ENCODE data around the gene NR5A1.

Gene NR5A1

DNA sequence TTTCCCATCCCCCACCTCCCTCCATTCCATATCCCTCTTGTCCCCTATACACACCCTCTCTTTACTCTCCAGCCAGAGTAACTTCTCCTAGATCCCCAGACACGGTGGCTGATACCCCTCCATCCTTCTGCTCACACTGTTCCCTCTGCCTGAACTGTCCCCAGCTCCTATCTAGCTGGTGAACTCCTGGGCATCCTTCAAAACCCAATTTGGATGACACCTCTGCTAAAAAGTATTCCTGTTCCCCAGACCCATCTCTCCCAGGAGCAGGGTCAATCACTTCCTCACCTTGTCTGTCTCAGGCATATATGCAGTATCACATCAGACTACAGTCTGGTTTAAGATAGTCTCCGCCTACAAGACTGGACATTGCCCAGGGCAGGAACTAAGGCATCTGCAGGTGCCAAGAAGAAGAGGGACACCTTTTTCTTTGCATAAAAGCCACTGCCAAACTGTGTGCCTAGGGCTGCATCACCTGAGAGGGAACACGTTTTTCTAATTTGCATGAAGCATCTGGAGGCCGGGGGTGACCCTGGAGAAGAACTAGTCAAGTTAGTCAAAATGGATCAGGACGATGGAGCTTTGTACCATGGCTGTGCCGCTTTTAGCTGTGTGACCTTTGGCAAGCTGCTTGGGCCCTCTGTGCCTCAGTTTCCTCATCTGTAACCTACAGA, 27.1 kb downstream of the NR5A1 start:
- DNase-seq = no peak

DNA sequence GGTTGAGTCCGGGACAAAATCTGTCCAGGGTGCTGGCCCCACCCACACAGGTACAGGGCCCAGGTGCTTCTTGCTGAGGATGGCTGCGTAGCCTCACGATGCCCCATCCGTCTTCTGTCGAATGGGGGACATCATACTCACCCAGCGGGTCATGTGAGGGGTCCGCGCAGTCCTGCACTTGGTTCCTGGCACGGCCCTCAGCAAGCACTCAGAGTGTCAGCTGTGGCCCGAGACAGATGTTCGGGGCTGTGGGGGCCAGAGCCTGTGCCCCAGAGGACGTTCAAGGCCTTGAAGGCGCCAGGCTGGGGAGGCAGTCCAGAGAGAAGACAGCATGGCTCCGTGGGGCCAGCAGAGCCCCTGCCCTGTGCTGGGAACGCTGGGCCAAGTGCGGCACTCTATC, 27.8 kb downstream of the NR5A1 start:
- no peak for DNase-seq

DNA sequence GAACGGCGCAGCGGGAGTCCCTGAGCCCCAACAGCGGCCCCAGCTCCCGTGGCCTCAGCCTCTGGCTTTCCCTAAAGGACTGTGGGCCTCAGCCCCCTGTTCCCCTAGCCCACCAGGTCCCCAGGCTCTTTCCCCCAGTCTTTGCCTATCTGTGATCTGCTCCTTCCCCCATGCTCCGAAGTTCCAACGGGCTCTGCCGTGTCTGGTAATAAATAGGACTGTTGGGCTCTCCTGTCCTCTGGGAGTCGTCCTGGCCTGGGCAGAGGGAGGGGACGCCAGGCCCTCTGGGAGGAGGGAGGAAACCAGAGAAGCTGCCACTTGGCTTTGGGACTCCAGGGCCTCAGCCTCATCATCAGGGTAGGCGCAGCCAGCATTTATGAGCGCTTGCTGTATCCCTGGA, 28.8 kb downstream of the NR5A1 start:
- no peak for DNase-seq

DNA sequence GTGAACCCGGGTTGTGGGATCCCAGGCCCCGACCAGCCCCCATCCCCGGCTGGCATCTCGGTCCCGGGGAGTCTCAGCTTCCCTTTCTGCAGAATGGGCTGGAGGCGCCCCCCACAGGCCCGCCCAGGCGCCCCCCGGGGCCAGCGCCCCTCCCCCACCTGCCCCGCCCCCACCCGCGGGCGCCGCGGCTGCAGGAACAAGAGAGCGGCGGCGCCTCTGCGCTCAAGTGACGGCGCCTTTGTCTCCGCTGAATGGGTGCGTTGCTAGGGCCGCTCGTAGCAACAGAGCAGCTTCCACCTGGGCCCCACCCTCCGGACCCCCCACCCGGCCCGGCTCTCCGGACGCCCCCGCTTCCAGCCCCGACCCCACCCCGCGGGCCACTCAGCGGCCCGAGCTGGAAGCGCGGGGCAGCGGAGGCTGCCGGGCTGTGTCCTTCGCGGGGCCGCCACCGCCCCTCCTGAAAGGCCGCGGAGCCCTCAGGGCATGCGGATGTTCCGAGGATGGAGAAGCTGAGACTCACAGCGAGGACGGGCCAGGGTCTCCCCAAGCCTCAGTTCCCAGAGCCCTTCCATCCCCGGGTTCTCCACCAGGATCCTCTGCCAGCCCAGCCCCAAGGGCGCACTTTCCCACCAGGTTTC, 29.4 kb downstream of the NR5A1 start:
- DNase-seq = no peak

DNA sequence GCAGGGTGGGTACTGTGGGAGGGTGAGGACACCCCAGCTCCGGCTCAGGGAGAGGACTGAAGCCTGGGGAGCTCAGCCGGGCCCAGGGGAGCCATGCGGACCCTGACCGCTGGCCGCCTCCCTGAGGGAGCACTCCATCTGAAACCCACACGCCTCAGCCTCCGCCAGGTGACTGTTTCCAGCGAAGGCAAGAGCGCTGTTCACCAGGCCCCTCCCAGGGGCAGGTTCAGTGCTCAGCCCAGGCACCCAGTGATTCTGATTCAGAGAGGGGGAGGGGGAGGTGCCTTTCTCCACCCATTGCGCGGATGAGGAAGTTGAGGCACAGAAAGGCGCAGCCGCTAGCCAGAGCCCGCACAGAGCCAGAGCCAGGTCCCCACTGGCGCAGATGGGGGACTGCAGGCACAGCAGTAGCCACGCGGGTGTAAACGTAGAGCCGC, 30.0 kb downstream of the NR5A1 start:
- no peak for DNase-seq

DNA sequence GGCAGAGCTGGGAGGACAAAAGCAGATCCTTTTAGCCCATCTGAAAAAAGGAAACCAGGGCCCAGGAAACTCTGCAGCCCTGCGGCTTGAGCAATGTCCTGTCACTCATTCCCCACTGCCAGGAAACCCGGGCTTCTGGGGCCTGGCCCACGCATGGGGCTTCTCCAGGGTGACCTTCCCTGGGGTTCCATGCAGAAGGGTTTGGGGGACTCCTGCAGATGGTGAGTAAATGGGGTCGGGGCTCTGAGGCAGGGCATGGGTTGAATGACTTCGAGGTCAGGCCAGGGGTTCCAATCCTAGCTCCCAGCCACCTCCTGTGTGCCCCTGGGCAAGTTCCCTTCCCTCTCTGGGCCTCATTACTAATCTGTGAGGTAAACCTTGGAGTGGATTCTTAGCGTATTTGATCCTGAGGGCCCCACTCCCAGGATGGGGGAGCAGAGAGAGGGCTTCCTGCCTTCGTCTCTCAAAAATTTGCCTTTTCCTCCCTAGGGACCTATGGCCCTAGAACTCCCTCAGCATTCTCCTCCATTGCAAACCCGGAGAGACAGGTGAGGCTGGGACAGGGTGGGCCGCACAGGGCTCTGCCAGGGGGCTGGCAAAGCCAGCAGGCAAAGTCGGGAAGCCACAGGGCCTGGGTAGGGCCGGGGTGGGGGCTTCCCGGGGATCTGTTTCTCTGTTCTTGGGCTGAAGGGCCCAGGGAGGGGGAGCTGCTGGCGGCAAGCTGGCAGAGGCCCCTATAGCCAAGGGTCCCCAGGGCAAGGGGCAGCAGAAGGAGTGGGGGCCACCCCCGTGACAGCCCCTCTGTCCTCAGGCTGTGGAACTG, 31.1 kb downstream of the NR5A1 start:
- no peak for DNase-seq

DNA sequence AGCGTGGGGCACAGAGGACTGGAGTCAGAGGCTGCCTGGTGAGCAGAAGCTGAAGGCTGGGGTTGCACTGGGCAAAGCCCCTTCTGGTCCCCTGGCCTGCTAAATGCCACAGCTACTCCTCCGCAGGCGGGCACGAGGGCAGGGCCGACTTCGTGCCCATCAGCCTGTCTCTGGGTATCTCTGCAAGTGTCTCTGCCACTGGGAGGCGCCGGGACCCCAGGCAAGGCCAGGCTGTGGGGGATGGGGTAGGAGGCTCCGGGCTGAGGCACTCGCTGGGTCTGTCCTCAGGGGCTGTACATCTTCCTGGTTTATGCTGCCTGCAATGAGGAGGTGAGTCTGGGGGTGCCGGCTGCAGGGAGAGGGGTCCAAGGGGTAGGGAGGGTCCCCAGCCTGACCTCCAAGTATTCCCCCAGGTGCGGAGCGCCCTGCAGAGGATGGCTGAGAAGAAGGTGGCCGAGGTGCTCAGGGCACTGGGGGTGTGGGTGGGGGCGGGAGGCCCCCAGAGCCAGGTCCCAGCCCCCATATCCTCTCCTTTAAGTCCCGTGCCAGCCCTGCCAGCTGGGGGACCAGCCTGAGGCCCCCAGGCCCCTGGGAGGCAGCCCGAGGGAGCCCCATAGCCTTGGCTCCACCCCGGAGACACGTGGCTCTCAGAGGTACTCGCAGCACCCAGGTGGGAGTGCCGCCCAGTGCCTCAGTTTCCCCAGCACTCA, 31.9 kb downstream of the NR5A1 start:
- DNase-seq = no peak

DNA sequence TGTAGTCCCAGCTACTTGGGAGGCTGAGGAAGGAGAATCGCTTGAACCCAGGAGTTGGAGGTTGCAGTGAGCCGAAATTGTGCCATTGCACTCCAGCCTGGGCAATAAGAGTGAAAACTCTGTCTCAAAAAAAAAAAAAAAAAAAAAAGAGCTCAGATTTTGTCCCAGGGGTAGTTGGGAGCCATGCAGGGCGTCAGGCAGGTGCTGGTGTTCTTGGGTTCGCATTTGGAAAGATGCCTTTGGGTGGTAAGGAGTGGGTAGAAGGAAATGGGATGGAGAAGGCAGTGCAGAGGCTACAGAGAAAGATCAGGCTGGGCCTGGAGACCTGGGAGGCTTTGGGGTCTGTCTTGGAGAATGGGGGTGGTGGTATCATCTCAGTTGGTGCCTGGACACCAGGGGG, 33.0 kb downstream of the NR5A1 start:
- DNase-seq = no peak

DNA sequence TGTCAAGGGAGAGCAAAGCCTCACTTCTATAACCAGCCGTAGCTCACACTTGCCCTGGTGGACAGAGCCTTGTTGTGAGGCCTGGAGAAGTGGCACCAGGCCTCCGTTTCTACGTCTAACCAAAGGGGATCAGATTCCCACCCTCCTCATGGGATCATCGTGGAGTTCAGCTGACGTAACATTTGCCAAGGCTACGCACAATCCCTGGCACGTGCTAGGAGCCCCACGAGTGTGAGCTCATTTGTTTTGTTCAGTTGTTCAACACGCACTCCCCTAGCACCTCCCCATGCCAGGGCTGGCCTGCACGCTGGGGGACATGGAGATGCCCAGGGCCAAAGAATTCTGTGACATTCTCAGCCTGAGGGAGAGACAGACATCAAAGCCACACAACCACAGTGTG, 33.9 kb downstream of the NR5A1 start:
- no peak for DNase-seq

DNA sequence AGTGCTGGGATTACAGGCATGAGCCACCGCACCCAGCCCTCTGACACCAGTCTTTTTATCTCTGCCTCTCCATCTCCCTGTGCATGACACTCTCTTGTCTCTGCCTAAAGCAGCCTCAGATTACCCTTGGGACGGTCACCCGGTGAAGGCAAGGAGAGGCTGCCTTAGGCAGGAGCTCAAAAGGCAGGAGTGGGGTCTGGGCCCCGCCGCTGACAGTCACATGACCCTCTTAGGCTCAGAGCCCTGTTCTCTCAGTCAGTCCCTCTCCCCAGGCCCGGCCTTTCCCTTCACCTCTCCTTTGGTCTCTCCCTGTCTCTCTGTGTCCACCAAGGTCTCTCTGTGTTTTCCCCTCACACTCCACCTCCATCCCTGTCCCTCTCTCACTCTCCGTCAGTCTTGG, 34.4 kb downstream of the NR5A1 start:
- DNase-seq = no peak

DNA sequence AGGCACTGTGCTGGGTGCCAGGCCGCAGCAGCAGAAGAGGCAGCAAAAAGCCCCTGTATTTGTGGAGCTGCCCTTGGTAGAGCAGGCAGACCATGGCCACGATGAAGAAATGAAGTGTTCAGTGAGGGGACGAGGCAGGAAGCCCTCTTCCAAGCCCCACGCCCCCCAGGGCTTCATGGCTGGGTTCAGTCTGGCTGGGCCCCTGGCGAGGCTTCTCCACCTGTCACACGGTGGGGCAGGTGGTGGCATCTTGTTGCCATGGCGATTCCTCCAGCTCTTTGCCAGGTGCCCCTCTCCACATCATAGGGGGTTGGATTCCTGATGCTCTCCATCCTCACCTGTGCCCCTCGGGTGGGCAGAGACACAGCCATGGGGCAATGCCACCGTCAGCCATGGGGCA, 35.4 kb downstream of the NR5A1 start:
- no peak for DNase-seq

DNA sequence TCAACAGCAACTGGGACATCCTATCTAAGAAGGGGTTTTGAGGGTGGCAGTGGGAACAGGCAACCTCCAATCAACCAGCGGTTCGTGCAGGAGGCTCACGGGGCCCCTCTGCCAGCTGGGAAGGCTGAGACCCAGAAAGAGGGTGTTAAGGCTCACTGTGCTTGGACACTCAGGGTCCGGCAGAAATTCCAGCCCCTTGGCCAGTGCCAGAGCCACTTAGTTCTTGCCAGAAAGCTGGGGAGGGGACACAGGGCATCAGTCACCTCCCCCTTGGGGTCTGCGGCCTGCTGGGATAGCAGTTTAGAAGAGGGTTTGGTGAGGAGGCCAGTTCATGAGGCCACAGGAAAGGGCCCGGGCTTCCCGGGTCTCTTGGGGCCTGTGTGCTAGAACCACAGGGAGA, 36.5 kb downstream of the NR5A1 start:
- no peak for DNase-seq

DNA sequence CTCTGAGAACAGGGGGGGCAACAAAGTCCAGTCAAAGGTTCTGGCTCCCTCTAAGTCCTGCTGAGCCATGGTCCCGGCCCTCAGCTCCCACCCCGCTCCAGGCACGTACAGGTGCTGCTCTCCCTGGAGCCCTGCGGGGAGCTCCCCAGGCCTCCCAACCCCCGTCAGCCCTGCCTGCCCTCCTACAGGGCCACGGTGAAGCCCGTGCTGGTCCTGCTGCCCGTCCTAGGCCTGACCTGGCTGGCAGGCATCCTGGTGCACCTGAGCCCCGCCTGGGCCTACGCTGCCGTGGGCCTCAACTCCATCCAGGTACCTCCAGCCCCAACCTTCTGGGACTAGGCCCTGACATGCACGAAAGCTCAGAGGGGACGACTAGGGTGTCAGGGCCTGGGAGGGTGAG, 36.9 kb downstream of the NR5A1 start:
- DNase-seq = no peak

DNA sequence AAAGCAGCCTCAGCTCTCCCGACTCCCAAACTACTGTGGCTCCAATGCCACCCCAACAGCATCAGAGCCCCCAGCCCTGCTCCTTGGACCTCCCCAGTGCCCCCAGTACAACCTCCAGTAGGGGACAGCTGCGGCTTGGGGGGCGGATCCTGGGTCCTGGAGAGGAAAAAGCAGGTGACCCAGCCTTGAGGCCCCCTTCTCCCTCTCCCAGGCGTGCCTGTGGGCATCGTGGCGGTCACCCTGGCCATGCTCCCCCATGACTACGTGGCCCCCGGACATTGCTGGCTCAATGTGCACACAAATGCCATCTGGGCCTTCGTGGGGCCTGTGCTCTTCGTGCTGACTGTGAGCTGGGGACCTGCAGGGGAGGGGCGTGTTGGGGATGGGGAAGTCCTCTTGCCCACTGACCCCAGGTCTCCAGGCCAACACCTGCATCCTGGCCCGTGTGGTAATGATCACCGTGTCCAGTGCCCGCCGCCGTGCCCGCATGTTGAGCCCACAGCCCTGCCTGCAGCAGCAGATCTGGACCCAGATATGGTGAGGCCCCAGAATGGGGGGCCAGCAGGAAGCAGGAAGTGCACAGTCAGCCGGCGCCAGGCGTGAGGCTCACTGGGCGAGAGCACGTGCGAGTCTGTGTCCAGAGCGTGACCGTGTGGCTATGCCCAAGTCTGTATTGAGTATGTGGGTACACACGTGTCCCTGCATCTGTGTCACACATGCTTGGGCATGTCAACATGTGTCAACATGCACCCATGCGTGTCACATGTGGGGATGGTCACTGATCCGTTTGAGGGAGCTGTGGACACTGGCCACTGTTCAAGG, 38.0 kb downstream of the NR5A1 start:
- DNase-seq = no peak

DNA sequence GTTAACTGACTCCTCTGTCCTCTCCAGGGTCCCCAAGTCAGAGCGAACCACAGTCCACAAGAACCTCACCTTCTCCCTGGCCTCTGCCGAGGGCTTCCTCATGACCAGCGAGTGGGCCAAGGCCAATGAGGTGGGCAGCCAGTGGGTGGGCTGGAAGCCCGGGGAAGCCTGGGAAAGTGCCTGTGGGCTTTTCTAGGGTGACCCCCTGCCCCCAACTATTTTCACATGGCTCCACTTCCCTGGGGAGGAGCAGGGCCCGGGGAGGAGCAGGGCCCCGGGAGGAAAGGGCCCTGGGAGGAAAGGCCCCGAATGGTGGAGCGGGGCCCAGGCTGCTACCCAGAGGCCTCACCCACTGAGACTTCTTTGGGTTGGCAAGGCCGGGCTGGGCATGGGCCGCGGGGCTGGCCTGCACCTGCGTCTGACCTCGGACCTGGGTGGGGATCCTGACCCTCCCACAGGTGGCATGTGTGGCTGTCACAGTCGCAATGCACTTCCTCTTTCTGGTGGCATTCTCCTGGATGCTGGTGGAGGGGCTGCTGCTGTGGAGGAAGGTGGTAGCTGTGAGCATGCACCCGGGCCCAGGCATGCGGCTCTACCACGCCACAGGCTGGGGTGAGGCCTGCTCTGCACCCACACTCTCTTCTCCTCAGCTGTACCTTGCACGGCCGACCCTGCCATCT, 39.0 kb downstream of the NR5A1 start:
- DNase-seq = no peak

DNA sequence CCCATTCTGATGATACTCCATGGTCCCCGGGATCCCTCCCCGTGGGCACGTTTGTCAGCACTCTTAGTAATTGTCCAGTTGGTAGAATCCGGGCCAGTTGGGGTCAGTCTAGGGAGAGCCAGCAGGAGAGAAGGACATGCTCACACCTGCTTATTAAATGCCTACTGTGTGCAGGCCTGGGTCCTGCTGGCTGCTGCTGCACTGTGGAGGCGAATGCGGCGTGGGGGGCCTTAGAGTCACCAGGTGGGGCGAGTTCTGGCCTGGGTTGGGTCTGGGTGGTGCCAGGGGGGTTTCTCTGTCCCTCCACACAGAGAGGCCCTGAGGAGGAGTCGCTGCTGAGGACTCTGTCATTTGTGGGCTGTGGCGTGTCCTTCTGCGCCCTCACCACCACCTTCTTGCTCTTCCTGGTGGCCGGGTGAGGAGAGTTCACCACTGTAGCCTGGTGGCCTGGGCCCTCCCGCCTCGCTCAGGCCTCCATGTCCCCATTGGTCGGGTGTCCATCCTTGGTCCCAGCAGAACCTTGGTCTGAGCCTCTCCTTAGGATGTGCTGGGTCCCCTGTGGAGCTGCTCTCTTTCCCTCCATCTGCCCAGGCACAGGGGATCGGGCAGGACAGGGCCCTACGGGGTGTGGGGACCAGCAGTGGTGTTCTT, 39.7 kb downstream of the NR5A1 start:
- DNase-seq = no peak

DNA sequence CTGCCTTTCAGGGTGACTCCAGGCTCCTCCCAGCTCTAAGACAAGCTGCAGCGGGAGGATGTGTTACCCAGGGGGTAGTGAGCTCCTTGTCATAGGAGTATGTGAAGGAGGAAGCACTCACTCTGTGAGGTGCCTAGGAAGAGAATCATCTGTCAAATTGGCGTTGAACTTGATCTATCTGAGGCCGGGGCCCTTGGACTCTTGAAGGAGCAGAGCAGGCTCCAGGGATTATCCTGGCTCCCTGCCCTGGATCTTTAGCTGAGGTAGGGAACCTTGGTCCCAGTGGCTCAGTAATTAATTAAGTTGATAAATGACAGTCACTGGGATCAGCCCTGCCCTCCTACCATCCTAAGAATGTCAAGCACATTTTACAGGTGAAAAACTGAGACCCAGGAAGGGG, 41.5 kb downstream of the NR5A1 start:
- DNase-seq = no peak

DNA sequence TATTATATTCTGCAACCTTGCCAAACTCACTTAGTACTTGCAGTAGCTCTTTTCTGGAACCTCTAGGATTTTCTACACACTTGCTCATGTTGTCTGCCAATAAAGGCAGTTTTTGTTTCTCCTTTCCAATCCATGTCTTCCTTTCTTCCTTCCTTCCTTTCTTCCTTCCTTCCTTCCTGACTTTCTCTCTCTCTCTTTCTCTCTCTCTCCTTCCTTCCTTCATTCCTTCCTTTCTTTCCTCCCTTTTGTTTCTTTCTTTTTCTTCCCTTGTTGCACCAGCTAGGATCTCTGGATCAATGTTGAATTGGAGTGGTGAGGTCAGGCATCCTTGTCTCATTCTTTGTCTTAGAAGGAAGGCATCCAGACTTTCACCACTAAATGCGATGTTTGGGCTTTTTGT, 44.5 kb downstream of the NR5A1 start:
- DNase-seq = no peak

DNA sequence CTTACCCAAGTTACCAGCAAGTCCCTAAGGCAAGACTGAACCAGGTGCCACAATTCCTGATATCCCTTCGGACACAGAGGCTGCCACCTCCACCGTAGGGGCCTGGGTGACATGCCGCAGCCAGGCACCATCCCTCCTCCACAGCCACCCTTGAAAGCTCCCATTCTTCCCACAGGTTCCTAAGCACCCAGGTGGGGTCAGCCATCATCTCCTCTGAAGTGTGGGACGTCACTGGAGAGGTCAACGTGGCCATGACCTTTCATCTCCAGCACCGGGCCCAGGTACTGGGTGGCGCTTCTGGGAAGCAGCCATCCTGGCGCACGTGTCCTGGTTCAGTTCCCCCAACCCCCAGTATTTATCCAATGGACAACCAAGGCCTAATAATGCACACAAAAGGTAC, 48.8 kb downstream of the NR5A1 start:
- no peak for DNase-seq

DNA sequence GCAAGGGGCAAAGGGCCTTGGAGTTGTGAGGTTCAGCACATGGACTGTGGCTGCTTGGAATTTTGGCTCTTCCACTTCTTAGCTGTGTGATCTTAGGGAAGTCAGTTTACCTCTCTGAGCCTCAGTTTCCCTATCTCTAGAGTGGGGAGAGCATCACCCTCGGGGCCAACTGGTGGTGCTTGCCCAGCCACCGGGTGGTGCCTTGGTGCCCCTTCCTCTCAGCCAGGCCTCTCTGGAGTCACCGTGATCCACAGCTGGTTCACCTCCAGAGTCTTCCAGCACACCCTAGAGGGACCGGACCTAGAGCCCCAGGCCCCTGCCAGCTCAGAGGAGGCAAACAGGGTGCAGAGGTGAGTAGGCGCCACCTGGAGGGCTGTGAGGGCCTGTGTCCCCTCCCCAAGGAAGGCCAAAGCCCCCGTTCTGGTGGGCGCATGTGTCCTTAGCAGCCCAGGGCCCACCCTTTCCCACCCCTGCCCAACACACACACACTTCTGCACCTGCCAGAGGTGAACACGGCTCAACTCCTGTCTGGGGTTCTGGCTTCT, 49.2 kb downstream of the NR5A1 start:
- DNase-seq = no peak

Data from activated CD8-positive, alpha-beta memory T cell treated with anti-CD3 and anti-CD28 coated beads, Interleukin-2, amount 50 U/mL, for 48 hours (primary cell).